Epidermal melanocyte (primary cell): ENCODE measurements around the gene WHRN.
A peak's percentile ranks its signal among the peaks of the same experiment; 100 is the strongest.

Experiments
- DNase-seq: peaks from one replicate; pipeline ENCODE4 v3.0.0; 2011; ENCODE audit warnings: low spot score; ENCODE audit not compliant: insufficient read length

WHRN gene

DNA sequence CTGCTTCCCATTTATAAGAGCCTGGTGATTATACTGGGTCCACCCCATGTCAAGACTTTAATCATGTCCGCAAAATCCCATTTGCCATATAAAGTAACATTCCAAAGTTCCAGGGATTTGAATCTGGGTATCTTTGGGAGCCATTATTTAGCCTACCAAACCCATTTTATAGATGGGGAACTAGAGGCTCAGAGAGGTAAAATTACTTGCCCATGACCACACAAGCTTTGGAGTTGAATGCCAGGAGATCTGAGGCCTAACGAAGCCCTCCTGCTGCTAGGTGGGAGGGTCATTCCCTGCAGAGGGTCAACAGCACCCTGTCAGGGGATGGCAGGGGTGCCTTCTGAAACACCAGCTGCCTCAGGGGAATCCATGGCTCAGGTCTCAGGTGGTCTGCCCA is 104.5 kb downstream of the WHRN start:
- DNase-seq, result no peak

DNA sequence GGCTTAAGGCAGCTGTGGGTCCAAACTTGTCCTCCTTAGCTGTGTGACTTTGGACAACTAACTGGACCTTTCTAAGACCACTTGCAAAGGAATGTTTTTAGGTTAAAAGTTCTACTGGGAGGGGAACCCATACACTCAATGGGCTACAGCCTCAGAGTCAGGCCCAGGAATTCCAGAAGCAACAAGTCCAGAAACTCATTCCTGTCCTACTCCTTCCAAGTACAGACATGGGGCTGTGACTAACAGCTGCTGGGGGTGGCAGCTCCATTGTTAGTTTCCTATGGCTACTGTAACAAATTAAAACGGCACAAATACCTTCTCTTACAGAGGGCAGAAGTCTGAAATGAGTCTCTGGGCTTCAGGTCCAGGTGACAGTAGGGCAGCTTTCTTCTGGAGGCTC is 105.1 kb downstream of the WHRN start:
- DNase-seq, result no peak

DNA sequence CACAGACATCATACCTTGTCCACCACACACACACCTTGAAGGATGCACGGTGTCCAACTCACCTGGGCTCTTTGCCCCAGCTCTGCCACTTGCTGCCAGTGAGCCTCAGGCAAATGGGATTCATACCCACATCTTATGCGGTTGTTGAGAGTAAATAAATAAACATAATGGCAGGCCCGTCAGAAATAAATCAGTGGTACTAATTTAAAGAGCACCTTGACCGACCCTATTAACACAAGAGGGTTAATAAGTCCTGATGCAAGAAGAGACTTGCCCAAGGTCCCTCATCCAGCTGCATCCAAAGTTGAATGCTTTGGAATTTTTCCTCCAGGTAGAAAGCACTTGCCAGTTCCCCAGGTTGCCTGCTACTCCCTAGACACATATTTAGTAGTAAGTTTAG is 105.9 kb downstream of the WHRN start:
- no peak for DNase-seq

DNA sequence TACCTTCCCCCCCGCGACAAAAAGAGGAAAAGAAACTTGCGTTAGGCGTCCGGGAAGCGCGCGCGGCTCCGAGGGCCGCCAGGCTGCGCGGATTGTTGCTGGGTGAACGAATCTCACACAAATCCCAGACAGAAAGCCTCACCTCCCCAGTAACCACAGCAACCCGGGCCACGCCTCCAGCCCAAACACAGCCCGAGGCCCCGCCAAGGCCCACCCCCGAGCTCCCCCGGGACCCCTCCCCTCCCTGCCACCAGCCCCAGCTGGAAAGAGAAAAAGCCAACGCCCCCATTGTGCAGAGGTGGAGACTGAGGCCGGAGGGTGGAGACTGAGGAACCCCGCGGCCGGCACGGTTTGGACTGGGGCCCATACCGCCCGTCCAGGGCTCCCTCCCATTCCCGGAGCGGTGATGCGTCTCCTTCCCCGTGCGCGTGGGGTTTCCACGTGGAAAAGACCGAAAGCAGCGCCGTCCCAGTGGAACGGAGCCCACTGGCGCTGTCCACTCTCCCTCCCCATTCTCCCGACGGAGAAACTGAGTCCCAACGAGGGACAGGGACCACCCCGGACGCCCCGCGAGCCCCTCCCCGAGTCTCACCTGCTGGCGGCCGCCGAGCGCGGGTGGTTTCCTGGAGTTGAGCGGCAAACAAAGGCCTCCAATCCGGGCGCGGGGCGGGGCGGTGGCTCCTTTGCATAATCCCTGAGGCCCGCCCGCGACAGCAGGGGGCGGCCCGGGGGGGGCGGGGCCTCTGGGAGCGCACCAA is 107.2 kb downstream of the WHRN start:
- DNase-seq, result peak; percentile 97

DNA sequence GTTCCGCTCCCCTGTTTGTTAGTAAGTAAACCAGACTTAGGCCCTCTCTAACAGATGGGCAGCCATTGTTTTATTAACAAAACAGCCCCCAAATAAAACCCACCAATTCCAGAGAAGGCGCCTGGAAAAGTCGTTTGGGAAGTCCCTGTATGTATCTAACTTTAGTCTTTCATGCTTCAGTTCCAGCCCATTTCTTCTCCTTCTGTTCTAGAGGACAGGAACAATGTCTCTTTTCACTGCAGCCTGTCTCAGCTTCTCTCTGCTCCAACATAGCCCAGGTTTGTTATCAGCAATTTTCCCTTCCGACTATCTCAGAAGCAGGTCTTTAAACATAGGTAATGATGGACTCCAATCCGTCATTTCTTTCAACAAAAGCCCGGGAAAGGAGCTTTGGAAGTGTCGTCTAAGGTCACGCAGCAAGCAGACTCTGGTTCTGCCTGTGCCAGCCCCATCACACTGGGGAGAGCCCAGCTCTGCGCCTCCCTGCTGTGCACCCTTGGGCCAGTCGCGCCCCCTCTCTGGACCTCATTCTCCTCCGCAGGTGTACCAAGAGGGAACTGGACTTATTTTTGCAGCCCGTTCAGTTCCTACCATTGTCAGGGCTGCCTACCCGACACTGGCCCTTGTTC is 107.9 kb downstream of the WHRN start:
- DNase-seq, result no peak

DNA sequence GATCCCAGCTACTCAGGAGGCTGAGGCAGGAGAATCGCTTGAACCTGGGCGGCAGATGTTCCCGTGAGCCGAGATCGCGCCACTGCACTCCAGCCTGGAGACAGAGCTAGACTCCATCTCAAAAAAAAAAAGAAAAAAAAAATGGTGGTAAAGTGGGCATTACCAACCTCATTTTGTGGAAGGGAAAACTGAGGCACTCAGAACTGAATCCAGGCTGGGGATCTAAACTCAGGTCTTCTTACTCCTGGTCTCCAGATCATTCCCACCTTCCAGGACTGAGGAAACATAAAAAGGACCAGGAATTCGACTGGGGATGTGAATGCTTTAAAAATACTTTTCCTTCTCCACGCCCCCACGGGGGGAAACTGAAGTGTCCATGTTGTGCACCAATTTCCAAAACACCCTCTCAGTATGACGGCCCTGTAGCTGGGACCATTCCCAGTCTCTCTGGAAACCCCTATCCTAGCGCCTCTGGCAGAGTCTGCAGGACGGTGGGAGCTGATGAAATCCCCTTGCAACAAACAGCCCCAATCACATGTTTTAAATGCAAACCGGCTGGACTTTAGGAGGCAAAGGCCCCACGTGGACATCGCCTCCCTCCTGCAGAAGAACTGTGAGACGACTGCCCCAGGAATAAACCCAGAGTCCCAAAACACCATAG is 108.6 kb downstream of the WHRN start:
- peak; percentile 54 for DNase-seq

DNA sequence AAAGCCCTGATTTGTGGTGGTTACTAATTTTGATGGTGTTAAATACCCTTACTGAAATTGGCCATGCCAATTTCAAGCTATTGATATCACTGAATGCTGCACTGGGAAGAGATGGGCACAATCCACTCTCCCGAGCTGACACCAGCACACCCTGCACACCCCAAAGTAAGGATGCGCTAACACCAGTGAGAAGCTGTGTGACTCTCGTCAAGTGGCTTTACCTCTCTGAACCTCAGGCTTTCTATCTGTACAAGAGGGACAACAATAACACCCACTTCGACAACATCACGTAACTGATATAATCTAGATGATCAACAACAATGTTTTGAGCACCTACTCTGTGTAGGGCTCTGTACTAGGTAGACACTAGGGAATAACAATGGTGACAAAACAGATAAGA is 109.5 kb downstream of the WHRN start:
- no peak for DNase-seq

DNA sequence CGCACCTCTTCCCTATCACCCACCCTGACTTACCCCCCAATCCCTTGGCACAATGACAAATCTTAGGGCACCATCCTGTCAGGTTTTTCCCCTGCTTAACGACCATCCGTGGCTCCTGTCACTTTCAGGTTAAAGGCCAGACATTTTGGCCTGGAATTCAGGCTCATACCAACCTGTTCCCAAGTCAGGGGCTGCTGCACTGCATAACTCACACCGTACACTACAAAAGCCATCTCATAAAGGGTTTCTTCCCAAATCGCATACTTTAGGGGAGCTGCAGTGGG is 110.0 kb downstream of the WHRN start:
- DNase-seq, result no peak

DNA sequence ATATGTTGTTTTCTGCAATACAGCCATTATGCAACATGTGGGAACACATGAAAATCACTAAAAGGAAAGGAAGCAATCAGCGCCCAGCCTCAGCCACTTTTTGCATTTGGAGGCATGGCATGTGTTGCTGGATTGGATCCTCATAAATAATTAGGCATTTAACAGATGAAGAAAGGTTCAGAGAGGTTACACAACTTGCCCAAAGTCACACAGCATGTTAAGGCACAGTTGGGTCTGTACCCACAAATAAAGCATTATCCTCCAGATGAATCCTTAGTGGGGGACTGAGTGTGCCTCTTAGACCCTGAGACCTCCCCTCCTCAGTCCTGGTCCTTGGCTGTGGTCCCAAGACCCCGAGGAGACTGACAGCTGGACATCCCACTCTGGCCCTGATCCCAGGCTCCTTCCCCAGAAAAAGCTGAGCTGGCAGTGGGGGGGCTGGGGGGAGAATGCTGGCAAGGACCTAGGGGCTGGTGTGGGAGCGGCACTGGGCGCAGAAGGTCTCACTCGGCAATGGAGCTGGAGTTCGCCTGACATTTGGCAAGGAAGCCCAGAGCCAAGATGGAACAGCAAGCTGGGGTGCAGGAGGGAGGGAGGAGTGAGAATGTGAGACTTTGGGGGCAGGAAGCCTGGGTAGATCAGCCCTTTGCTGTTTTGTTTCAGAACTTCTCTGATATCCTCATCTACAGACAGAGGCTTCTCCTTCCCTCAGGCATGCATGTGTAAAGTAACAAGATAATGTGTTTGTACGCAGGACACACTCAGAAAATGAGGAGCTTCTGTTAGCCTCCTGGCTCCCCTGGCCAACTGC is 110.5 kb downstream of the WHRN start:
- DNase-seq, result no peak

DNA sequence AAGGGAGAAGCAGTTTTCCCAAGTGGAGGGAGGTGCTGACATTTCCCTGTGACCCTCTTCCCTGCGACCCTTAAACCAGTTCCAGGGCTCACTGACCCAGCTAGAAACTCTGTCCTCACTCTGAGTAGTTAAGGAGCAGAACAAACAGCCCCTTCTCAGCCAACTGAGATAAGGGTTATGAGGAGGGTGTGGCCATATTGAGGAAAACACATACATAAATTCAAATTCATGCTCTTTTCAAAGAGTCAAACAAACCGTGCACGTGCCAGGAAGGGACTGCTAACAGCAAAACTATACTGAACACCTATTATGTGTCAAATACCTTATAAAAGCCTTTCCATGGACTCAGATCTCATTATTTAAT is 112.5 kb downstream of the WHRN start:
- DNase-seq, result no peak

DNA sequence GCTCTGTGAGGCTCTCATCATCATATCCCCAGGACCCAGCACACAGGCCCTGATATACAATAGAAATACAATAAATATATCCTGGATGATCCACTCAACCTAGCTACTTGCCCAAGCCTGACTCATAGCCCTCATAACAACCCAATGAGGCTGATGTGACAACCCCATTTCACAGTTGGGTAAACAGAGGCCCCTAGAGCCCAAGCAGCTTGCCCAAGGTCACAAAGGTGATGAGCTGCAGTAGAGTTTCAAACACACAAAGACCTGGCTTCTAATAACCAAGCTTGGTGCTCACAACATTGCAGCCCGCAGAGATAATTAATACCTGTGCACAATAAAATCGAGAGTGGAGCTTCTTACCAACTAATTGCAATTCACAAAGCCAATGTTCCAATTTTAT is 114.3 kb downstream of the WHRN start:
- DNase-seq, result no peak

DNA sequence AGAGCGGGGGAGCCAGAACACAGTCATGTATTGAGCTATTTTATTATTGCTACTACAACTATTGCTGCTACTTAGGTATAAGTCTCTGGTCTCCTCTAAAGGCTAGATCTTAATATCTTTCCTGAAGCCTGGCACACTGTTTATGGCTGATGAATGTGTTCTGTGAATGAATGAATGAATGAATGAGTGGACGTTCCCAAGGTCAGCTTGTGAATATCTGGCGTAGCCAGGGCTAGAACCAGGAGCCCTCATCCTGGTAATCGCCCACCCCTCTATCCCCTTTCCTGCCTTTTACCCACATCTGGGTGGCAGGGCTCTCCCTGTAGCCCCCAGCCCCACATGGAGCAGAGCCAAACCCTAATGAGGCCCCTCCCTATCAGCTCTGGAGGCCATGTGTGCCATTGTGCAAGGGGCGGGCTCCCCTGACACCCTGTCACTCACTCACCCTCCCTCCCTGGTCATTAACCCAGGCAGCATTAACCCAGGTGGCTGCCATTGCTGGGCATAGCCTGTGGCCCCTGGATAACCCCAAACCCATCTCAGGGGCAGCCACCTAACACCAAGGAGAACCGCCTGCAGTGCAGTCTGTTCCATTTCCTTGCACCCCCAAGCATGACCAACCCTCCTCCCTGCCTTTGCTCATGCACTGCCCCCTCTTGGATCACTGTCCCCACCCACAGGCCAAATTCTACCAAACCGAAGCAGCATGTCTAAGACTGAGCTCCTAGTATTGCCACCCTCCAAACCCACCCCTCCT is 115.5 kb downstream of the WHRN start:
- DNase-seq, result no peak

DNA sequence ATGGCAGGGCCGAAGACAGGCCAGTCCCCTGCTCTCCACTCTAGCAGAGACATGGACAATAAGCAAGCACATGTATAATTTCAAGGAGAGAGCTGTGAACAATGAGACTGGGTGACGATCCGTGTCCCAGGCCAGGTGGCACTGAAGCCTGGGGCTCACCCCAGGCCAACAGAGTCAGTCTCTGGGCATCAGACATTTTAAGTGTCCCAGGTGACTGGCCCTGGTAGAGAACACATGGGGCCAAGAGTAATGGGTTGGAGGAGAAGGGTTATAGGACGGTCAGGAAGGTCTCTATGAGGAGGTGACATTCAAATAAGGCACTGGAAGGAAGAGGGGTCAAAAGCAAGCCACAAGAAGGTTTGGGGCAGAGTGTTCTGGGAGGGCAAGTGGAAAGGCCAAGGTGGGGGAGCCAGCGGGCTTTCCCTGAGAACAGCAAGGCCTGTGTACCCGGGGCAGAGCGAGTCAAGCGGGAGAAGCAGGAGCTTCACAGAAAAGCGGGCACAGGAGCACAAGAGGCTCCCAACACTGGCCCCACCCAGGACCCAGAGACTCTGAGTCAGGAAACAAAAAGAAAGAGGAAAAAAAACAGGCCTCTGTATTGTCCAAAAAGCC is 116.4 kb downstream of the WHRN start:
- no peak for DNase-seq

DNA sequence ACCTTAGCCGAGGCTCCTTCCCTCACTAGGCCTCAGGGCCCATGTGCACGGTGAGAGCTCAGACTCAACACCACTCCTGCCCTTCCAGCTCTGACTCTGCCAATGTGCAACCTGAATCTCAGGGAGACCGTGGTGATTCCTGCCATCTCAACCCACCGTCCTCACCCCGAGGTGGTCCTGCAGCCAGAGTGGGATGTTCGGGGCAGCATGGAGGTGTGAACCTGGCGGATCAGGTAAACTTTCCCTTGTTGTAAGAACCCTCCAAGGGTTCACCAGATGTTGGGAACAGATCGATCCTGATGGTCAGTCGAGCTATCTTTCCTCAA is 117.0 kb downstream of the WHRN start:
- DNase-seq, result no peak

DNA sequence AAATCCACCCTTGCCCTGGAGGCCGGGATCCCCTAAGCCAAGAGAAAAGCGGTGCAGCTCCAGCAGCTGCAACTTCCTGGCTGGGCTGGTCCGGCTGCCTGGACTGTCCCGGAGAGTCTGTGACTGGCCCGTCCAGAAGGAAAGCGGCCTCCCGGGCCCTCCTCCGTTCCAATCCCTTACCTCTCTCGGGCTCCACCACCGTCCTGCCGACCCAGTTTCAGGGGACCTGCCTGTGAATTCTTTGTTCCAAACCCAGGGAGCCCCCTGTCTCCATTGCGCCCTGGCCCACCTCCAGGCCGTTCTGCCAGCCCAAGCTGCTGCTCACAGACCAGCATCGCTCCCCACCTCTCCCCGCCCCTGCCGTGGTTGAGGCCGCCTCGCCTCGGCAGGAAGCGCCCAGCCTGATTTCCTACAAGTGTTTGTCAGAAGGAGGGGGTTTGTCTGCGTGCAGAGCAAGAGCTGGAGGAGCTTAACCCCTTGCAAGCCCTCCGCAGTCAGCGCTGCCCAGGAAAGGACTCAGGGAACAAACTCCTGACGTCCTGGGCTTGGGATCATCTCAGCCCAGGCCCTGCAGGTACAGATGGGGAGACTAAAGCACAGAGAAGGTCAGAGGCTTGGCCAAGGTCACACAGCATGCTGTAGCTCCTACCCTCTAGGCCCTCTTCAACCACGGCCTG is 117.5 kb downstream of the WHRN start, which contains the start of gene AKNA:
Gene AKNA, minus strand, starts transcription at position 303 of the 677 bp plus-strand sequence. CDS start 6,649 bp downstream, outside the sequence.
- peak; percentile 74 for DNase-seq

DNA sequence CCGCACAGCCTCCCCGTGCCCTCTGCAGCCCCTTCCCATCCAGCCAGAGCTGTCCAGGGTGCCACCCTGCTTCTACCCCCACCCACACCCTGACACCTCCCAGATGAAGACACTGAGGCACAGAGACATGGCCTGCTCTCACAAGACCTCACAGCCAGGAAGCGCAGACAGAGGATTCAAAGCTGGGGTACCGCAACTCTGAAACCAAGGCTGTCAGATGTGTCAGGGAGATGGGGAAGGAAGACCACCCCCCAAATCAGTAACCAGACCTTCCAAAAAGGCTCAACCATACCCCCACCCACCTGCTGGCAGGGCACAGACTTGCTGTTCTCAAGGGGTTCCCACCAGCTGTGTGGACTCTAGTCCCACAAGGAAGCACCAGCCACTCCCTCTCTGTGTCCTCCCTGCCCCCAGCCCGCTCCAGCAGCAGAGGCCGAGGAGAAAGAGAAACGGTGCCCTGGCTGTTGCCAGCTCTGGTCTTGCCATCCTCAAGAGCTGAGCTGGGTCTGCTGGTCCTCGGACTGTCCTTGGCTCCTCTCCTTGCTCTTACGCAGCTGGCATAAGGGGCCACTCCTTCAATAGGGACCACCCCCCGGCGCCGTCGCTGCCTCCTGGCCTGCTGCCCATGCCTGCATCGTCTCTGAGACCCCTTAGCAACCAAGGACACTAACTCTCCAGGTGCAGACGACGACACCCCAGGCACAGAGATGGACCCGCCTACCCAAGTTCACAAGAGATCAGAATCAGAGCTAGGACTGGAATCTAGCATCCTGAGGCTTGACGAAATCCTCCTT is 118.2 kb downstream of the WHRN start:
- DNase-seq, result no peak

DNA sequence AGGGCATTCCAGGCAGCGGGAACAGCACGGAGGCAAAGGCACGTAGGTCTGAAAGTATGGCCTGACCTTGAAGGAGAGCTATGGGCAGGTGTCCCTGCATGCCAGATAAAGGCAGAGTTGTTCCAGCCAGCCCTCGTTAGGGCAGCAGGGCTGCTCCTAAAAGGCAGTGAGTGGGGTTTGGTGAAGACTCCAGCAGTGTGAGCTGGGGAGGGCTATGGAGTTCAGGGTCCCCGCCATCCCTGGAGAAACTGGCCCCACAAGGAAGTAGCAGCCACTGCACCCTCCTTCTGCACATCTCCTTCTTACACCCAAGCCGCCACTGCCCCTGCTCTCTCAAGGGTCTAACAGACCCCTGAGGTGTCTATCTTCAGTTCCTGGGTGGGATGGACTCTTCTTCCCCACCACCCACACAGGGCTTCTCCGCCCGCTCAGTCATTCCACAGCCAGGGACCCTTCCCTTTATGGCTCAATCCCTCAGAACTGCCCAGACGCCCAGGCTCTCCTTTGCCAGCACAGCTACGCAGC is 118.8 kb downstream of the WHRN start:
- no peak for DNase-seq

DNA sequence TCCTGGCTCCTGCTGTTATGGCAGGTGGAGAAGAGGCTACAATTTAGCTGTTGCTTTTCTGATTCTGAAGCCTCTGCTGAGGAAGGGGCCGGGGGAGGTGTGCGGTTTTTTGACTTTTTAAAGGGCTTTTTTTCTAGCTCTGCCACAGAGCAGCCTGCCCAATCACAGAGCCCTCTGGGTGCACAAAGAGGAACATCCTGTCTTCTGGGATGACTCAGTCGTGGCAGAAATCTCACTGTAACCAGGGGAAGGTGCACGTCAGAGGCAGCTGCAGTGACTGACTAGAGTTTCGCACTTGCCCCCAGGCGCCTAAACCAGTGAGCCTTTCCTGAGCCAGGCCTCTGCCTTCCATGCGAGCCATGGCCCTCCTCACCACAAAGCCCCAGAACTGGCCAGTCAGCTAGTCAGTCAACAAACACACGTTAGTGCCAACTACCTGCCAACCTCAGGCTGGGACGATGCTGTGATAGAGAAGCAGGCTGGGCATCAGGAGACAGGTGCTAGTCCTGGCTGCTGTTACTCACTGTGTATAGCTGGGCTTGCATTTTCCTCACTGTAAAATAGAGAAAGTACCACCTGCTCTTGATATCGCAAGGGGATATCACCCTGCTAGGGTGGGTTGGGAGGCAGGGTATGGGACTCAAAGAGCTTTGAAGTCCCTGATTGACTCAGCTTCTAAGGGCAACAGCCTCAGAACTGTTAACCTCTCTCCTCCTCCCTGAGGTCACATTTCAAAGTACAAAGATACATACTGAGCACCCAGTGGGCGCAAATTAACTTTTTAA is 119.7 kb downstream of the WHRN start:
- DNase-seq, result no peak
